ENCODE data around the gene TBL3. TPM values are rescaled to one million over a fixed set of nuclear protein-coding genes. Genes with fewer than 3 reads are reported as not detected.

The TBL3 gene
- polyA plus RNA-seq, 1 donor (not counting 4 experiments of a cell fraction or from before 2014, with no cell fraction given): 27.8 TPM

DNA sequence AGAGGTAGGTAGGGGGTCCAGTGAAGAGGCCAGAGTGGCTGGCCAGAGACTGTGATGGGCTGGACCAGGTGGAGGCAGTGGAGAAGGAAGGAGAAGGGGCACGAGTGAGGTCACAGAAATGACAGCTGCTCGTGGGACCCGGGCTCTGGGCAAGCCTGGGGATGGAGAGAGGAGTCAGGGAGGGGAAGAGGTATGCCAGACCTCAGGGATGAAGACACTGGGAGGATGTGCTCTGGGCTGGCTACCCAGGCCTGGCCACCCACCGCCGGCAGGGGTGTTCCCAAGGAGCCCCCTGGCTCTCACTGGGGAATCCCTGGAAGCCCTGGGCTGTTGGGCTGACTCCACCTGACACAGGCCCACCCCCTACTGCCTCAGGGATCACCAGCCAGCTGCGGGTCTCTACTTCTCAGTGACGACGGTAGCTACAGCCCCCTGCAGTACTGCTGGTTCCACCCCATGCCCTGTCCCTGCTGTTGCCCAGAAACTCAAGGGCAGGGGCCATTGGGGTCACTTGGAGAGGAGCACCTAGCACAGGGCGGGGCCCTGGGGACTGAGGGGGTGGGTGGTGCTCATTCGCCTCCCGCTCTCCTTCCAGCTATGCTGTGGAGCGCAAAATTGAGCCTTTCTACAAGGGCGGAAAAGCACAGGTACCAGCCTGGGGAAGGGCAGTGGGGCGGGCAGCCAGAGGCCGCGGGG is 1.8 kb downstream of the TBL3 start:
- no peak for TF ChIP-seq EZH2 (IDR thresholded peaks at IDR 0.05; ENCODE audit: low read length)
- TF ChIP-seq, protein P1, sequence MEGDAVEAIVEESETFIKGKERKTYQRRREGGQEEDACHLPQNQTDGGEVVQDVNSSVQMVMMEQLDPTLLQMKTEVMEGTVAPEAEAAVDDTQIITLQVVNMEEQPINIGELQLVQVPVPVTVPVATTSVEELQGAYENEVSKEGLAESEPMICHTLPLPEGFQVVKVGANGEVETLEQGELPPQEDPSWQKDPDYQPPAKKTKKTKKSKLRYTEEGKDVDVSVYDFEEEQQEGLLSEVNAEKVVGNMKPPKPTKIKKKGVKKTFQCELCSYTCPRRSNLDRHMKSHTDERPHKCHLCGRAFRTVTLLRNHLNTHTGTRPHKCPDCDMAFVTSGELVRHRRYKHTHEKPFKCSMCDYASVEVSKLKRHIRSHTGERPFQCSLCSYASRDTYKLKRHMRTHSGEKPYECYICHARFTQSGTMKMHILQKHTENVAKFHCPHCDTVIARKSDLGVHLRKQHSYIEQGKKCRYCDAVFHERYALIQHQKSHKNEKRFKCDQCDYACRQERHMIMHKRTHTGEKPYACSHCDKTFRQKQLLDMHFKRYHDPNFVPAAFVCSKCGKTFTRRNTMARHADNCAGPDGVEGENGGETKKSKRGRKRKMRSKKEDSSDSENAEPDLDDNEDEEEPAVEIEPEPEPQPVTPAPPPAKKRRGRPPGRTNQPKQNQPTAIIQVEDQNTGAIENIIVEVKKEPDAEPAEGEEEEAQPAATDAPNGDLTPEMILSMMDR (optimal IDR thresholded peaks at IDR 0.05 in 1 of 3, IDR thresholded peaks at IDR 0.05 in 1 of 3, conservative IDR thresholded peaks at IDR 0.05 in 1 of 3; ENCODE audit: extremely low read depth in 1 of 3, insufficient read depth in 2 of 3, low read length in 3 of 3): no peak
- H2AFZ ChIP-seq (ENCODE audit: control insufficient read depth, low read length): no peak overlapping the region
- H3K36me3 ChIP-seq (ENCODE audit: control insufficient read depth in 2 of 2, extremely low read depth in 1 of 2, insufficient read depth in 2 of 2, low read length in 2 of 2): peaks cover 12 to 23% of the 10 kb centered on the region in 2 experiments
- H3K9ac ChIP-seq (ENCODE audit: control insufficient read depth, extremely low read depth, insufficient read depth, low read length): no peak overlapping the region
- no peaks in the 10 kb centered on the region for H3K9me3 ChIP-seq (ENCODE audit: control insufficient read depth, low read depth, low read length)
- H3K4me2 ChIP-seq (ENCODE audit: control insufficient read depth, extremely low read depth, insufficient read depth, low read depth, low read length): peak overlapping the region; percentile 32
- H3K27me3 ChIP-seq (ENCODE audit: control insufficient read depth, extremely low read depth, insufficient read depth, low read length): no peaks in the 10 kb centered on the region
- H3K79me2 ChIP-seq (ENCODE audit: control insufficient read depth, insufficient read depth, low read length): peaks cover 32% of the 10 kb centered on the region
- no peak for FAIRE-seq
- H3K27ac ChIP-seq (ENCODE audit: control insufficient read depth, insufficient read depth, low read length): no peak overlapping the region
- no peaks in the 10 kb centered on the region for H4K20me1 ChIP-seq (ENCODE audit: control insufficient read depth, extremely low read depth, insufficient read depth, low read length)
- DNase-seq (ENCODE audit: low read depth, low spot score): no peak
- H3K9me1 ChIP-seq (ENCODE audit: control insufficient read depth, extremely low read depth, insufficient read depth, low read length): no peaks in the 10 kb centered on the region
- H3K4me1 ChIP-seq (ENCODE audit: control insufficient read depth, extremely low read depth, insufficient read depth, low read length): peaks cover 14% of the 10 kb centered on the region
- dilution Hi-C loops (cut with MboI; ENCODE audit: extremely low pct_ligation_motif_present, low sequenced_read_pairs): no loop called here
- no peak overlapping the region for H3K4me3 ChIP-seq (ENCODE audit: control insufficient read depth in 2 of 3, extremely low read depth in 1 of 3, insufficient read depth in 2 of 3, low read depth in 1 of 3, low read length in 3 of 3)

DNA sequence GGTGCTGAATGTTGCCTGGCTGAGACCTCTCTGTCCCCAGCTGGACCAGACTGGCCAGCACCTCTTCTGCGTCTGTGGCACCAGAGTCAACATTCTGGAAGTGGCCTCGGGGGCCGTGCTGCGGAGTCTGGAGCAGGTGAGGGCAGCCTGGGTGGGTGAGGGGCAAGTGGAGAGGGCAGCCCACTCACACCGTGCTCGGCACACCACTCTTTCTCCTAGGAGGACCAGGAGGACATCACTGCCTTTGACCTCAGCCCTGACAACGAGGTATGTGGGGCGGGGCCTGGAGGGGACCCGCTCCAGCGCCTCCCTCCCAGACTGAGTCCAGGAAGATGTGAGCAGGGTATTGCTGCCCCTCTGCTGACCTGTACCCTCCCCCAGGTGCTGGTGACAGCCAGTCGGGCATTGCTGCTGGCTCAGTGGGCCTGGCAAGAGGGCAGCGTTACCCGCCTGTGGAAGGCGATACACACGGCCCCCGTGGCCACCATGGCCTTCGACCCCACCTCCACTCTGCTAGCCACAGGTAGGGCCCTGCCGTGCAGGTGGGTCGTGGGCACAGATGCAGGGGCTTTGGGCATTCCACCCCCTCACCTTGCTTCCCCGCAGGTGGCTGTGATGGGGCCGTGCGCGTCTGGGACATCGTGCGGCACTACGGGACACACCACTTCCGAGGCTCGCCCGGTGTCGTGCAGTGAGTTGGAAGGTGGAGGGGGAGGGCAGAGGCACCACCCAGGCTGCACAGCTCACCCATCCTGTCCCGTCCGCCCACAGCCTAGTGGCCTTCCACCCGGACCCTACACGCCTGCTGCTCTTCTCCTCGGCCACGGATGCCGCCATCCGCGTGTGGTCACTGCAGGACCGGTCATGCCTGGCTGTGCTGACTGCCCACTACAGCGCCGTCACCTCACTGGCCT is 2.6 kb downstream of the TBL3 start:
- Histone ChIP-seq H3K9ac (ENCODE audit: control insufficient read depth, extremely low read depth, insufficient read depth, low read length) (no peak overlapping the region), H3K4me1 (ENCODE audit: control insufficient read depth, extremely low read depth, insufficient read depth, low read length) (peaks cover 17% of the 10 kb centered on the region), H3K79me2 (ENCODE audit: control insufficient read depth, insufficient read depth, low read length) (peaks cover 32% of the 10 kb centered on the region), H3K36me3 (ENCODE audit: control insufficient read depth in 2 of 2, extremely low read depth in 1 of 2, insufficient read depth in 2 of 2, low read length in 2 of 2) (peaks cover 14 to 23% of the 10 kb centered on the region in 2 experiments), H4K20me1 (ENCODE audit: control insufficient read depth, extremely low read depth, insufficient read depth, low read length) (no peaks in the 10 kb centered on the region), H3K27me3 (ENCODE audit: control insufficient read depth, extremely low read depth, insufficient read depth, low read length) (no peaks in the 10 kb centered on the region), H3K4me2 (ENCODE audit: control insufficient read depth, extremely low read depth, insufficient read depth, low read depth, low read length) (no peak overlapping the region), H2AFZ (ENCODE audit: control insufficient read depth, low read length) (no peak overlapping the region), H3K4me3 (ENCODE audit: control insufficient read depth in 2 of 3, extremely low read depth in 1 of 3, insufficient read depth in 2 of 3, low read depth in 1 of 3, low read length in 3 of 3) (no peak overlapping the region), H3K9me3 (ENCODE audit: control insufficient read depth, low read depth, low read length) (no peaks in the 10 kb centered on the region), H3K9me1 (ENCODE audit: control insufficient read depth, extremely low read depth, insufficient read depth, low read length) (no peaks in the 10 kb centered on the region), H3K27ac (ENCODE audit: control insufficient read depth, insufficient read depth, low read length) (no peak overlapping the region)
- DNase-seq (ENCODE audit: low read depth, low spot score) (no peak), FAIRE-seq (no peak)
- dilution Hi-C loops (cut with MboI; ENCODE audit: extremely low pct_ligation_motif_present, low sequenced_read_pairs): no loop called here
- TF ChIP-seq, protein P1 (optimal IDR thresholded peaks at IDR 0.05 in 1 of 3, IDR thresholded peaks at IDR 0.05 in 1 of 3, conservative IDR thresholded peaks at IDR 0.05 in 1 of 3; ENCODE audit: extremely low read depth in 1 of 3, insufficient read depth in 2 of 3, low read length in 3 of 3): no peak
- TF ChIP-seq EZH2 (IDR thresholded peaks at IDR 0.05; ENCODE audit: low read length): no peak

Data from keratinocyte (primary cell).